Smooth muscle cell (in vitro differentiated cells): Measurements from ENCODE around the gene NDFIP2. TPM values are rescaled to one million over a fixed set of nuclear protein-coding genes. Genes with fewer than 3 reads are reported as not detected.

Experiments used
- DNase-seq: peaks from one replicate; lab custom pipeline; 2025; ENCODE audit not compliant: unreplicated experiment; lab: John Stamatoyannopoulos, UW
- H2AFZ ChIP-seq: fragments of 200-600 bp; sonication (generic); 2 replicates; pipeline ENCODE4 v1.6.0; 2016; ENCODE audit warnings: antibody characterized with exemption, low read depth, mild to moderate bottlenecking
- H3F3A ChIP-seq: fragments of 200-600 bp; sonication (generic); 2 replicates; pipeline ENCODE4 v1.6.0; 2017; ENCODE audit warnings: antibody characterized with exemption, low read depth
- H3K27ac ChIP-seq: fragments of 200-600 bp; sonication (generic); 2 replicates; pipeline ENCODE4 v1.5.1; 2016; ENCODE audit warnings: low read depth, mild to moderate bottlenecking
- H3K27me3 ChIP-seq: fragments of 200-600 bp; sonication (generic); 2 replicates; pipeline ENCODE4 v1.6.1; 2016; ENCODE audit warnings: low read depth, mild to moderate bottlenecking
- H3K36me3 ChIP-seq: fragments of 200-600 bp; sonication (generic); 2 replicates; pipeline ENCODE4 v1.5.1; 2016; ENCODE audit warnings: low read depth
- H3K4me1 ChIP-seq: fragments of 200-600 bp; sonication (generic); 2 replicates; pipeline ENCODE4 v1.5.1; 2016; ENCODE audit warnings: low read depth
- H3K4me2 ChIP-seq: fragments of 200-600 bp; sonication (generic); 2 replicates; pipeline ENCODE4 v1.6.0; 2016; ENCODE audit warnings: mild to moderate bottlenecking
- H3K4me3 ChIP-seq: fragments of 200-600 bp; sonication (generic); 2 replicates; pipeline ENCODE4 v1.5.1; 2016; ENCODE audit warnings: mild to moderate bottlenecking
- H3K79me2 ChIP-seq: fragments of 200-600 bp; sonication (generic); 2 replicates; pipeline ENCODE4 v1.6.0; 2016; ENCODE audit warnings: low read depth, mild to moderate bottlenecking
- H3K9ac ChIP-seq: fragments of 200-600 bp; sonication (generic); 2 replicates; pipeline ENCODE4 v1.6.0; 2016; ENCODE audit warnings: low read depth
- H3K9me3 ChIP-seq: fragments of 200-600 bp; sonication (generic); replicated peaks from 2 replicates; pipeline ENCODE4 v1.5.1; 2016; ENCODE audit warnings: low read depth
- H4K20me1 ChIP-seq: fragments of 200-600 bp; sonication (generic); 2 replicates; pipeline ENCODE4 v1.6.0; 2016; ENCODE audit warnings: low read depth
- whole genome bisulfite sequencing: methylation state at CpG from one replicate; pipeline ENCODE4 v1.1.7; 2016; ENCODE audit warnings: low lambda C conversion rate; 5-methylcytosine and 5-hydroxymethylcytosine counted together
- polyA plus RNA-seq: library from polyadenylated mRNA; unstranded; fragments of >200 nt; fragmentation: Nextera tagmentation; extraction: Ambion mirVana; gene quantifications from 2 replicates; pipeline ENCODE4 v1.2.1, GENCODE V29; 2016
- total RNA-seq: library from RNA; depleted of rRNA; stranded (reverse); fragments of >200 nt; gene quantifications from 2 replicates; pipeline ENCODE4 v1.2.3, GENCODE V29; 2014
- TF ChIP-seq, protein P1 (sequence below): fragments of 200-600 bp; sonication (generic); IDR thresholded peaks from 2 replicates; pipeline ENCODE4 v1.5.1; 2017; ENCODE audit warnings: borderline replicate concordance, mild to moderate bottlenecking, antibody characterized with exemption; ENCODE audit not compliant: insufficient read depth, poor library complexity, severe bottlenecking

NDFIP2 gene
- total and polyA plus RNA-seq, 2 experiments from 2014 or later: 34.0 to 75.6 TPM

- Histone ChIP-seq H3K27ac (peak overlapping the region; percentile 96), H3K79me2 (peaks cover 27% of the 10 kb centered on the region), H3K27me3 (no peaks in the 10 kb centered on the region), H3K9me3 (no peaks in the 10 kb centered on the region), H4K20me1 (peaks cover 34% of the 10 kb centered on the region), H3K4me3 (peak overlapping the region; percentile 87), H3F3A (peaks cover 11% of the 10 kb centered on the region), H2AFZ (no peak overlapping the region), H3K4me2 (peak overlapping the region; percentile 92), H3K4me1 (peaks cover 19% of the 10 kb centered on the region), H3K36me3 (no peaks in the 10 kb centered on the region), H3K9ac (peak overlapping the region; percentile 96)
- TF ChIP-seq, protein P1, sequence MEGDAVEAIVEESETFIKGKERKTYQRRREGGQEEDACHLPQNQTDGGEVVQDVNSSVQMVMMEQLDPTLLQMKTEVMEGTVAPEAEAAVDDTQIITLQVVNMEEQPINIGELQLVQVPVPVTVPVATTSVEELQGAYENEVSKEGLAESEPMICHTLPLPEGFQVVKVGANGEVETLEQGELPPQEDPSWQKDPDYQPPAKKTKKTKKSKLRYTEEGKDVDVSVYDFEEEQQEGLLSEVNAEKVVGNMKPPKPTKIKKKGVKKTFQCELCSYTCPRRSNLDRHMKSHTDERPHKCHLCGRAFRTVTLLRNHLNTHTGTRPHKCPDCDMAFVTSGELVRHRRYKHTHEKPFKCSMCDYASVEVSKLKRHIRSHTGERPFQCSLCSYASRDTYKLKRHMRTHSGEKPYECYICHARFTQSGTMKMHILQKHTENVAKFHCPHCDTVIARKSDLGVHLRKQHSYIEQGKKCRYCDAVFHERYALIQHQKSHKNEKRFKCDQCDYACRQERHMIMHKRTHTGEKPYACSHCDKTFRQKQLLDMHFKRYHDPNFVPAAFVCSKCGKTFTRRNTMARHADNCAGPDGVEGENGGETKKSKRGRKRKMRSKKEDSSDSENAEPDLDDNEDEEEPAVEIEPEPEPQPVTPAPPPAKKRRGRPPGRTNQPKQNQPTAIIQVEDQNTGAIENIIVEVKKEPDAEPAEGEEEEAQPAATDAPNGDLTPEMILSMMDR: no peak
- no peak for DNase-seq
- WGBS: 49% methylated on average over 3 of the region's 3 CpGs
Measured at GRCh38 chr13:79482281-79482970, 1.5 kb downstream of the NDFIP2 start.

GRCh38 chr13:79483086-79483706 is 2.2 kb downstream of the NDFIP2 start:
- peaks cover 35% of the 10 kb centered on the region for H3K79me2 ChIP-seq
- TF ChIP-seq, protein P1: no peak
- H2AFZ ChIP-seq: no peak overlapping the region
- H3K27ac ChIP-seq: peak overlapping the region; percentile 96
- H3K4me3 ChIP-seq: peak overlapping the region; percentile 87
- no peak for DNase-seq
- 47% methylated on average over 4 of the region's 4 CpGs for WGBS
- H4K20me1 ChIP-seq: peaks cover 38% of the 10 kb centered on the region
- no peaks in the 10 kb centered on the region for H3K36me3 ChIP-seq
- H3K27me3 ChIP-seq: no peaks in the 10 kb centered on the region
- H3K9ac ChIP-seq: peak overlapping the region; percentile 96
- H3K4me1 ChIP-seq: peaks cover 19% of the 10 kb centered on the region
- no peaks in the 10 kb centered on the region for H3K9me3 ChIP-seq
- peaks cover 11% of the 10 kb centered on the region for H3F3A ChIP-seq
- peak overlapping the region; percentile 92 for H3K4me2 ChIP-seq

- H3K9ac ChIP-seq: peak overlapping the region; percentile 61
- TF ChIP-seq, protein P1: no peak
- H3K9me3 ChIP-seq: no peaks in the 10 kb centered on the region
- H3K79me2 ChIP-seq: peaks cover 55% of the 10 kb centered on the region
- peak overlapping the region; percentile 96 for H3K27ac ChIP-seq
- peak overlapping the region; percentile 8 for H3K4me3 ChIP-seq
- DNase-seq: no peak
- H3K4me1 ChIP-seq: peaks cover 19% of the 10 kb centered on the region
- H2AFZ ChIP-seq: no peak overlapping the region
- peak overlapping the region; percentile 92 for H3K4me2 ChIP-seq
- H3F3A ChIP-seq: peaks cover 11% of the 10 kb centered on the region
- 37% methylated on average over 4 of the region's 4 CpGs for WGBS
- H3K27me3 ChIP-seq: no peaks in the 10 kb centered on the region
- H4K20me1 ChIP-seq: peaks cover 43% of the 10 kb centered on the region
- no peaks in the 10 kb centered on the region for H3K36me3 ChIP-seq
Measured at GRCh38 chr13:79485014-79485811, 4.3 kb downstream of the NDFIP2 start.
